Naive thymus-derived CD4-positive, alpha-beta T cell (primary cell): ENCODE data around the gene PLEKHA8. TPM values are rescaled to one million over a fixed set of nuclear protein-coding genes. Genes with fewer than 3 reads are reported as not detected.
A peak's percentile ranks its signal among the peaks of the same experiment; 100 is the strongest.

Source experiments
- ATAC-seq: fragments of 150-1000 bp; cut with Tn5 transposase; 2 replicates; pipeline ENCODE4 v1.10.0; 2021; ENCODE audit warnings: mild to moderate bottlenecking, moderate library complexity
- CTCF ChIA-PET: fragments of 350-600 bp; sonication (Branson Sonifier 250); formaldehyde crosslinking; loops from one replicate; lab custom pipeline; 2021; ENCODE audit warnings: antibody characterized with exemption; lab: Charles Lee
- POLR2A ChIA-PET: fragments of 350-600 bp; sonication (Branson Sonifier 250); formaldehyde crosslinking; loops from one replicate; lab custom pipeline; 2021; ENCODE audit warnings: antibody characterized with exemption, inconsistent platforms; lab: Charles Lee
- DNase-seq, 9 donors: peaks; one replicate each; pipeline versions ENCODE4 v3.0.0 to v3.0.0-alpha.2; 2020 to 2022; ENCODE audit warnings: mixed read lengths in 1 of 9
- H3K27ac ChIP-seq: one replicate; pipeline ENCODE4 v1.7.0; 2013; ENCODE audit warnings: mild to moderate bottlenecking, low read depth, low read length, moderate library complexity
- H3K27me3 ChIP-seq, 2 donors: one replicate each; pipeline ENCODE4 v1.7.0; 2013; ENCODE audit warnings: low read length in 2 of 2, mild to moderate bottlenecking in 2 of 2, moderate library complexity in 2 of 2; ENCODE audit not compliant: control insufficient read depth in 2 of 2, insufficient read depth in 2 of 2
- H3K36me3 ChIP-seq, 3 experiments: 1 replicate in 2 of 3; 2 replicates in 1 of 3; pipeline ENCODE4 v1.7.0; 2013; ENCODE audit warnings: low read length in 3 of 3, mild to moderate bottlenecking in 3 of 3, moderate library complexity in 1 of 3; ENCODE audit not compliant: insufficient read depth in 3 of 3, control insufficient read depth in 2 of 3
- H3K4me1 ChIP-seq, 2 donors: one replicate each; pipeline ENCODE4 v1.7.0; 2013; ENCODE audit warnings: low read length in 2 of 2, mild to moderate bottlenecking in 2 of 2, moderate library complexity in 1 of 2; ENCODE audit not compliant: control insufficient read depth in 2 of 2, insufficient read depth in 2 of 2
- H3K4me3 ChIP-seq: 2 replicates; pipeline ENCODE4 v1.7.0; 2013; ENCODE audit warnings: mild to moderate bottlenecking, low read length
- H3K9me3 ChIP-seq, 3 experiments: 1 replicate in 2 of 3; 2 replicates in 1 of 3; pipeline ENCODE4 v1.7.0; 2013; ENCODE audit warnings: low read length in 3 of 3; ENCODE audit not compliant: control insufficient read depth in 2 of 3
- H3K27ac Mint-ChIP-seq, 9 donors: one replicate each; pipeline ENCODE4 v1.8.0; 2020 to 2022; ENCODE audit warnings: mixed read lengths in 9 of 9, mild to moderate bottlenecking in 8 of 9, moderate library complexity in 5 of 9, inconsistent platforms in 2 of 9
- H3K27me3 Mint-ChIP-seq, 5 donors: one replicate each; pipeline ENCODE4 v1.8.0; 2021 to 2022; ENCODE audit warnings: mixed read lengths in 5 of 5, mild to moderate bottlenecking in 1 of 5
- H3K36me3 Mint-ChIP-seq, 5 donors: one replicate each; pipeline ENCODE4 v1.8.0; 2020 to 2022; ENCODE audit warnings: mixed read lengths in 5 of 5, mild to moderate bottlenecking in 3 of 5, inconsistent platforms in 1 of 5
- H3K4me1 Mint-ChIP-seq, 7 donors: one replicate each; pipeline ENCODE4 v1.8.0; 2020 to 2022; ENCODE audit warnings: mixed read lengths in 7 of 7, mild to moderate bottlenecking in 3 of 7, inconsistent platforms in 1 of 7
- H3K4me3 Mint-ChIP-seq, 10 donors: one replicate each; pipeline ENCODE4 v1.8.0; 2020 to 2022; ENCODE audit warnings: mild to moderate bottlenecking in 10 of 10, mixed read lengths in 10 of 10, moderate library complexity in 6 of 10, inconsistent platforms in 2 of 10
- H3K9me3 Mint-ChIP-seq, 11 donors: one replicate each; pipeline ENCODE4 v1.8.0; 2020 to 2022; ENCODE audit warnings: mixed read lengths in 11 of 11, mild to moderate bottlenecking in 4 of 11, inconsistent platforms in 1 of 11, moderate library complexity in 1 of 11
- intact Hi-C, 2 donors: fragments of 100-400 bp; cut with micrococcal nuclease; formaldehyde crosslinking; loops; one replicate each; pipeline ENCODE4 v1.15.1; 2023
- polyA plus RNA-seq, 2 donors: library from polyadenylated mRNA; unstranded; fragments of 300-500 nt; fragmentation: Illumina TruSeq; gene quantifications; one replicate each; pipeline ENCODE4 v1.2.3, GENCODE V29; 2021
- total RNA-seq, 6 experiments: library from RNA in 5 of 6; stranded (reverse) in 5 of 6; gene quantifications; 1 replicate in 5 of 6; 2 replicates in 1 of 6; pipeline ENCODE4 v1.2.3 and lab custom pipeline; 2021 to 2026

Gene PLEKHA8
- total and polyA plus RNA-seq, 7 experiments from 2014 or later, result 3.3 to 14.1 (median 8.4) TPM

DNA sequence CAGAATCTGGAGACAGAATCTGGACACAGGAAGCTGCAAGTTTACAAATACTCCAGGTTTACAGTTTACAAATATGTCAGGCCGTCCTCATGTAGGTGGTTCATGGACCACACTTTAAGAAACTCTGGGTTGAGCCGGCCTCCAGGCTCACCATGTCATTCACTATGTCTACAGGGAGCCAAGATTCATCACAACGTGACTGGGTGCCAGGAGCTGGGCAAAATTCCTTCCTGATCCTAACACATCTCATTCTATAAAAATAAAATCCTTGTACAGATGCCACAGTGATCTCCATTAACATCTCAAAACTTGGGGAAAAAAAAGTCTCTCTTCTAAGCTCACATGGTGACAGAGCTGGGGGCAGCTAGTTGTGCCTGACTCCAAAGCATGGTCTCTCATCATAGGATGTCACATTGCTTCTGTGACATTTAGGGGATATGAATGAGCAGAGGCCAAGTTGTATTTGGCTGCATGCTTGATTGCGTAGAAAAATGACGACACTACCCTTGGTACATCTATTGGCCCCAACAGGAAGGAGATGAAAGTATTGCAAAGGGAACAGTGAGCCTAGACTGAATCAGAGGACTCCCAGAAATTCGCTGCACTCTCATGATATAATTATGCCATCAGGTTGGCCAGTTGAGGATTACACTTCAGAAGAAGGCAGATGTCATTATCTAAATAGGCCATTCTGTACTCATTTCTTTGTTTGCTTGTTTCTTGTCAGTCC lies 142.4 kb downstream of the PLEKHA8 start:
- H3K36me3 Mint-ChIP-seq, result peaks cover 0 to 4% (median 0%) of the 10 kb centered on the region in 5 donors
- H3K9me3 ChIP-seq, result no peaks in the 10 kb centered on the region
- H3K4me3 Mint-ChIP-seq, result no peak overlapping the region
- H3K4me3 ChIP-seq, result no peak overlapping the region
- no peaks in the 10 kb centered on the region for H3K36me3 ChIP-seq
- no peaks in the 10 kb centered on the region for H3K9me3 Mint-ChIP-seq
- H3K27me3 ChIP-seq, result no peaks in the 10 kb centered on the region
- H3K27ac ChIP-seq, result no peak overlapping the region
- intact Hi-C loops, result no loop called here
- ChIA-PET CTCF (no interaction called here), POLR2A (interaction anchor here (0.6 kb wide), 1 partner anchor 41 kb away, joined by 4 read pairs; no protein-coding TSS in a partner anchor)
- H3K4me1 ChIP-seq, result no peaks in the 10 kb centered on the region
- no peak overlapping the region for H3K27ac Mint-ChIP-seq
- peaks cover 0 to 3% (median 0%) of the 10 kb centered on the region in 7 donors for H3K4me1 Mint-ChIP-seq
- DNase-seq (no peak), ATAC-seq (peak; percentile 81)
- H3K27me3 Mint-ChIP-seq, result peaks cover 0 to 7% (median 0%) of the 10 kb centered on the region in 5 donors

- H3K27ac Mint-ChIP-seq, result peak overlapping the region in 1 of 9 donors; percentile 4
Measured at GRCh38 chr7:30171766-30172447, 143.7 kb downstream of the PLEKHA8 start.

GRCh38 chr7:30172451-30172850 lies 144.2 kb downstream of the PLEKHA8 start:
- intact Hi-C loops, result no loop called here
- no peak overlapping the region for H3K27ac ChIP-seq
- POLR2A ChIA-PET, result no interaction called here
- Mint-ChIP-seq H3K36me3 (no peaks in the 10 kb centered on the region), H3K27me3 (peaks cover 0 to 4% (median 0%) of the 10 kb centered on the region in 5 donors), H3K4me1 (peaks cover 0 to 6% (median 0%) of the 10 kb centered on the region in 7 donors), H3K9me3 (no peaks in the 10 kb centered on the region), H3K4me3 (no peak overlapping the region), H3K27ac (peak overlapping the region in 1 of 9 donors; percentile 4)
- H3K27me3 ChIP-seq, result no peaks in the 10 kb centered on the region
- H3K36me3 ChIP-seq, result no peaks in the 10 kb centered on the region
- CTCF ChIA-PET, result no interaction called here
- H3K4me3 ChIP-seq, result no peak overlapping the region
- H3K9me3 ChIP-seq, result no peaks in the 10 kb centered on the region
- no peak for ATAC-seq
- no peaks in the 10 kb centered on the region for H3K4me1 ChIP-seq
- no peak for DNase-seq

More at GRCh38 chr7:30171766-30172447, 143.7 kb downstream of the PLEKHA8 start:
- H3K36me3 Mint-ChIP-seq, result peaks cover 0 to 3% (median 0%) of the 10 kb centered on the region in 5 donors
- ChIA-PET POLR2A (no interaction called here), CTCF (no interaction called here)
- no peaks in the 10 kb centered on the region for H3K4me1 ChIP-seq
- H3K9me3 Mint-ChIP-seq, result no peaks in the 10 kb centered on the region
- H3K9me3 ChIP-seq, result no peaks in the 10 kb centered on the region
- H3K27ac ChIP-seq, result no peak overlapping the region
- ATAC-seq (no peak), DNase-seq (no peak)
- H3K27me3 Mint-ChIP-seq, result peaks cover 0 to 6% (median 0%) of the 10 kb centered on the region in 5 donors
- no peak overlapping the region for H3K4me3 Mint-ChIP-seq
- intact Hi-C loops, result no loop called here
- no peaks in the 10 kb centered on the region for H3K36me3 ChIP-seq
- no peaks in the 10 kb centered on the region for H3K27me3 ChIP-seq
- H3K4me3 ChIP-seq, result no peak overlapping the region
- peaks cover 0 to 6% (median 0%) of the 10 kb centered on the region in 7 donors for H3K4me1 Mint-ChIP-seq

GRCh38 chr7:30173058-30173897 lies 145.1 kb downstream of the PLEKHA8 start:
- intact Hi-C loops, result no loop called here
- H3K27ac Mint-ChIP-seq, result no peak overlapping the region
- CTCF ChIA-PET, result no interaction called here
- H3K36me3 ChIP-seq, result no peaks in the 10 kb centered on the region
- no peaks in the 10 kb centered on the region for H3K36me3 Mint-ChIP-seq
- ATAC-seq, result no peak
- H3K4me1 ChIP-seq, result no peaks in the 10 kb centered on the region
- H3K4me3 ChIP-seq, result no peak overlapping the region
- no peaks in the 10 kb centered on the region for H3K27me3 ChIP-seq
- DNase-seq, result no peak
- H3K4me1 Mint-ChIP-seq, result peaks cover 0 to 6% (median 0%) of the 10 kb centered on the region in 7 donors
- POLR2A ChIA-PET, result no interaction called here
- H3K9me3 Mint-ChIP-seq, result no peaks in the 10 kb centered on the region
- peaks cover 0 to 4% (median 0%) of the 10 kb centered on the region in 5 donors for H3K27me3 Mint-ChIP-seq
- no peak overlapping the region for H3K27ac ChIP-seq
- no peaks in the 10 kb centered on the region for H3K9me3 ChIP-seq
- no peak overlapping the region for H3K4me3 Mint-ChIP-seq

DNA sequence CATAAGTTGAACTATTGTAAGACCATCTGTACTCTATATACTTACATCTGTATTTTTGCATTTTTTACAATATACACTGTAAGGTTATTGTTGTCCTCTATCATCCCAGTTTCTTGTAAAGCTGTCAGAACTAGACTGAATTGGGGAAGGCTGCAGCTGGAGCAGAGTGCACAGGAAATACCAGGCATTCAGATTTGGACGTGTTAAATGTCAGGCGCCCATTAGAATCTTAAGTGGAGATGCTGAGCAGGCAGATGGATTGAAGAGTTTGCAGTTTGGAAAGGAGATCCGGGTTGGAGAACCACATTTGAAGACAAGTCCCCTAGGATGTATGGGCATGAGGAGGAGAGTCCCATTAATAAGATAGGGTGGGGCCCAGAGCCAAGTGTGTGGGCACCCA lies 147.0 kb downstream of the PLEKHA8 start:
- ChIA-PET POLR2A (no interaction called here), CTCF (no interaction called here)
- H3K4me1 ChIP-seq, result peaks cover 0 to 6% of the 10 kb centered on the region in 2 donors
- no peak overlapping the region for H3K4me3 ChIP-seq
- Mint-ChIP-seq H3K36me3 (peaks cover 0 to 2% (median 0%) of the 10 kb centered on the region in 5 donors), H3K27ac (no peak overlapping the region), H3K4me1 (peaks cover 0 to 15% (median 0%) of the 10 kb centered on the region in 7 donors), H3K9me3 (no peaks in the 10 kb centered on the region), H3K27me3 (peaks cover 0 to 4% (median 0%) of the 10 kb centered on the region in 5 donors), H3K4me3 (no peak overlapping the region)
- intact Hi-C loops, result no loop called here
- H3K27me3 ChIP-seq, result no peaks in the 10 kb centered on the region
- ATAC-seq (no peak), DNase-seq (no peak)
- no peak overlapping the region for H3K27ac ChIP-seq
- H3K36me3 ChIP-seq, result no peaks in the 10 kb centered on the region
- H3K9me3 ChIP-seq, result no peaks in the 10 kb centered on the region

DNA sequence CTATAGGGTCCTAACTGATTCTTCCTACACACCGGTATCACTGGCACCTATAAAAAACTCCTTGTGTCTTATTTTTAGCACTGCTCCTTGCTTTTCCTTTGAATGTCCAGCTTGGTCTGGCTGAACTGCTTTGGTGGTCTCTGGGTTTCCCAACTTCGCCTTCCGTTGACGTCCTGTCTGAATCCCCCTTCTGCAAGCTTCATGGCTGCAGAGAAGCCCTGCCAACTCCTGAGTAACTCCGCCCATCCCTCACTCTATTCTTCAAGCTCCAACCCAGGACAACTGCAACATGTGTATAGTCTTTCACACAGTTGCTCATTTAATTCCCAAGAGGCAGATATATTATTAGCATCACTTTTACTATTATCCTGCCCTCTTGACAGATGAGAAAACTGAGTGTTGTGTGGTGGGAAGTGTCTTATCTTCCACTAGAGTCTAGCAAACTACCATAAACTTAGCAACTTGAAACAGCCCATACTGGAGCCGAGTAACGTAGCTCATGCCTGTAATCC lies 147.5 kb downstream of the PLEKHA8 start:
- Mint-ChIP-seq H3K27ac (no peak overlapping the region), H3K4me3 (no peak overlapping the region), H3K9me3 (no peaks in the 10 kb centered on the region), H3K4me1 (peaks cover 0 to 15% (median 0%) of the 10 kb centered on the region in 7 donors), H3K36me3 (peaks cover 0 to 2% (median 0%) of the 10 kb centered on the region in 5 donors), H3K27me3 (peaks cover 0 to 1% (median 0%) of the 10 kb centered on the region in 5 donors)
- no peak for ATAC-seq
- no peak for DNase-seq
- no peak overlapping the region for H3K27ac ChIP-seq
- H3K36me3 ChIP-seq, result no peaks in the 10 kb centered on the region
- no peak overlapping the region for H3K4me3 ChIP-seq
- ChIA-PET POLR2A (interaction anchor here (0.6 kb wide), 1 partner anchor 397 kb away, joined by 3 read pairs; no protein-coding TSS in a partner anchor), CTCF (no interaction called here)
- H3K4me1 ChIP-seq, result peaks cover 0 to 6% of the 10 kb centered on the region in 2 donors
- H3K9me3 ChIP-seq, result no peaks in the 10 kb centered on the region
- H3K27me3 ChIP-seq, result no peaks in the 10 kb centered on the region
- intact Hi-C loops, result no loop called here
